ENCODE results near the gene VAPA.

VAPA gene

DNA sequence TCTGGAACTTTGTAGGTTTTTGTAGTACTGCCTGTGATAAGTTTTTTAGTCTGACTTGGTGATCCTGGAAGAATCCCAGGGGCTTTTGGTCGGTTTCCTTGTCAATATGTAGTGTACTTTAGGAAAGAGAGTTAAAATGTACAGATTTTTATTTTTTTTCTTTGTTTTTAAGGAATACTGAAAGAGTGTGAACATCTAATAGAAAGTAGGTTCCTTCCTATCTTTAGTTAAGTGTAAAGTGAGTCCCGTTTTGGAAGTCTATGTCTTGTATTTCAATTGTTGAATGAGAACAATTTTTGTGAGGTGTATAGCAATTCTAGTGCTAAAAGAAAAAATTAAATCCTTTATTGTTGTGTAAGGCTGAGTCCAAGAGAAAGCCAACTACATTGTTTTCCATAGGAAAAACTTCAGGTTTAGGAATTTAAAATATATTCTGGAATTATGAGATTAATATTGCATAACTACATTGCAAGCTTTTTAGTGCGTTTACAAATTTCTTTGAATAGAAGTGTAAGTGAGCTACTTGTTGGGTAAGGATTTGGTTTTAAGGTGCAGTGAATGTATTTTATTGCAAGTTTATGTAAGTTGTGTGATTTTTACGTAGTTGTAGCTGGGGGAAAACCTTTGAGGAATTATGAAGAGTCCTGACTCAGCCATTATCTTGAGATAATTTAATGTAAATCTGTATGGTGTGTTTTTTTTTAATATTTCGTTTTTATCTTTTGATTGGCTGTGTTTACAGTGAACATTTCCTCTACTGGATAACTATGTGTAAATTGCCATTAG lies 1.7 kb downstream of the VAPA start:
- DNase-seq, result no peak

DNA sequence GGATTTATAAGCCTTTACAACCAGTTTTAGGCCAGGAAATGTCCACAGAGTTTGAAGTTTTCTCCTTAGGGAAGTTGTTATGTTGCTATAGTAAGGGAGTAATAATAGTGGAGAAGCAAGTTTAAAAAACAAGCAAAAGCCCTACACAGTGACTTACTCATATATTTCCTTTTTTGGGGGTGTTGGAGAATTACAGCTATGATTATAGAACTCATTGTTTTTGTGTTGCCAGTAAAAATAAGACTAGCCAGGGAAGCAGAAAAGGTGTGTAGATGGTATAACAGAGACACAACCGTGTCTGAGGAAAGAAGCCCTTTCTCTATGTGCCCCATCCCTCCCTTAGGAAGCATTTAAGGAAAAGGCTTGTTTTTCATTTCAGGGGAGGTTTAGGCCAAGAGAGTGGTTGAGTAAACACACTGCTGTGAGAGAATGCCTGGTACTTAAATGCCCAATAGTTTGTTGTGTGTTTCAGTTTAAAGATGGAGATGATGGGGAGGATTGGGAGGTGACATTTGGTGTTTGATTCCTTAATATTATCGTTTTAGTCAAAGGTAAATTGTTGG lies 2.3 kb downstream of the VAPA start:
- no peak for DNase-seq

GRCh38 chr18:9916808-9917207 lies 3.0 kb downstream of the VAPA start:
- no peak for DNase-seq

- DNase-seq, result no peak
These were observed 4.3 kb downstream of the VAPA start for GRCh38 chr18:9918016-9918680.

- DNase-seq, result no peak
These were observed 5.9 kb downstream of the VAPA start for GRCh38 chr18:9919564-9920232.

- no peak for DNase-seq
These were observed 8.9 kb downstream of the VAPA start for GRCh38 chr18:9922592-9923311.

DNA sequence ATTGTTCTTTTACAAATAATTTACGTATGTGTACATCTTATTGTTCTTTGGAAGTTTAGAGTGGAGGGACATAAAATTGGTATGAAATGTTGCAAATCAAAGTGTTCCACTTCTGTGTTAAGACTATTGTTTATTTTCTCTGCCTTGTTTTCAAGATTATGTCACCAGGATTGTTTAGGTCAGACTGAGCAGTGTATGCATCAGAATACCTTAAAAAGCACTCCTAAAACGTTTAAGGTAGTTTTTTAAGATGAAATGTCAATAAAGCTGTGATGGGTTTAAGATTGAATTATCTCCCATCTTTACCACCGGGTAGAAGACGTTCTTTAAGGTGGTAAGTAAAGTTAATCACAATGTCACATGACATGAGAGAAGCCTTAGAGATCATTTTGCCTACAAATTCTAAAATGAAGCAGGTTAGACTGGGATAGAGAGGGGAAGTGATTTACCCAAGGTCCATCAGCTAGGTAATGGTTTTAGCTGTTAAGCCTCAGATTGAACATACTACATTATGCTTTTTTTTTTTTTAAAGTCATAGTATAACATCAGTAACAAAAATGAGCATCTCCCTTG lies 10.6 kb downstream of the VAPA start:
- no peak for DNase-seq

DNA sequence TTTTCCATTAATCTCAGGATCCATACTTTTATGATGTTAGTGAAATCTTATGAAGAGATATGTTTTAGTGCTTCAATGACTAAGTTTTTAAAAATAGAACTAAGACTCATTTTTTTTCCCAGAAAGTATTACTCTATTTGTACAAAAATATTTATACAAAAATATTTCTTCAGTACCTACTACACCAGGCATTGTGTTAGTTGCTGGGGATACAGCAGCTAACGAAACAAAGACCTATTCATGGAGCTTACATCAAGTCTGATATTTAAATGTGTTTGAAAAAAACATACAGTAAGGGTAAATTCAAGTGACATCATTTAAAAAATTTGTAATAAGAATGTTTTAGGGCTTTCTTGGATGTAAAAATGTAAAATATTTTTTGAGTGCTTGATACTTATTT lies 11.6 kb downstream of the VAPA start:
- no peak for DNase-seq

DNA sequence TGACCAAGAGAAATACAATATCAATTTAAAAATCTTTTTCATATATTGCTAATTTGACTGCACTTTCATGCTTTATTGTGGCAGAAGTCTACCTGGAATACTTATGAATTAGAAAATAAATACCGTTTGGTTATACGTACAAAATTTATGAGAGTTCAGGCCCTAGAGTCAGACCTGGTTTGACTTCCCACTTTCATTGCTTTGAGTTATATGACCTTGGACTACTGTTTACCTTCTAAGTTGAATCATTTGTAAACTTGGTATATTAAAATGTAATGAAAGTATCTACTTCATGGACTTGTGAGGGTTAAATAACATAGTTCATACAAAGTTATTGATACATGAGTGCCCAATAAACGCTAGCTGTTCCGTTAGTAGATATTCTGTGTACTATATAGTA lies 12.0 kb downstream of the VAPA start:
- DNase-seq, result no peak

- no peak for DNase-seq
These were observed 12.5 kb downstream of the VAPA start for GRCh38 chr18:9926223-9926894.

GRCh38 chr18:9926977-9927376 lies 13.2 kb downstream of the VAPA start:
- no peak for DNase-seq

DNA sequence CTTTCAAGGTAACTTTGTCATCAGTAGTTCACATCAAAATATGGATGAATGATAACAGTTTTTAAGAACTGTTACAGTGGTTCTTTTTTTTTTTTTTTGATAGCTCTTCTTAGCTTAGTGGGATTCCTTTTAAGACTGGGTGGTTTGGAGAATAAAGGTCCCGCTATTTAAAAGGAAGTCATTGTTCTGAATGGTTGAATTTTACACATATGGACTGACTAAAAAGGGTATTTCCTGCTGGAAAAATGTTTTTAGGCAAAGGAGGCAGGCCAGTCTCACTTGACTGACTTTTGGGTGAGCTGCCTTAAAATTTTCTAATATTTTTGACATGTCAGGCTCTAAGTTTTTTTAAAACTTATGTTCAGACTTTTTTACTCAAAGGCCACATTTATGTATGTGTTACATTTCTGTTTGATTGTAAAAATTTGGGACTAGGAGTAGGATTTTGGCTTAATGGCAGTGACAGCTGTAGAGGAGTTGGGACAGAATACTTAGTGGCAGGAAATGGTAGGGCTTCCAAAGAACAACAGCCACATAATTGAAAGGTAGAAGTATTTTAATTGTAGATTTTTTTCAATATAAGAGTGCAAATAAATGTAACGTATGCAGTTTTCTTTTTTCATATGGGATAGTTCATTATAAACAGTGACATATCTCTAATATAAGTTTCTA lies 13.7 kb downstream of the VAPA start:
- no peak for DNase-seq

DNA sequence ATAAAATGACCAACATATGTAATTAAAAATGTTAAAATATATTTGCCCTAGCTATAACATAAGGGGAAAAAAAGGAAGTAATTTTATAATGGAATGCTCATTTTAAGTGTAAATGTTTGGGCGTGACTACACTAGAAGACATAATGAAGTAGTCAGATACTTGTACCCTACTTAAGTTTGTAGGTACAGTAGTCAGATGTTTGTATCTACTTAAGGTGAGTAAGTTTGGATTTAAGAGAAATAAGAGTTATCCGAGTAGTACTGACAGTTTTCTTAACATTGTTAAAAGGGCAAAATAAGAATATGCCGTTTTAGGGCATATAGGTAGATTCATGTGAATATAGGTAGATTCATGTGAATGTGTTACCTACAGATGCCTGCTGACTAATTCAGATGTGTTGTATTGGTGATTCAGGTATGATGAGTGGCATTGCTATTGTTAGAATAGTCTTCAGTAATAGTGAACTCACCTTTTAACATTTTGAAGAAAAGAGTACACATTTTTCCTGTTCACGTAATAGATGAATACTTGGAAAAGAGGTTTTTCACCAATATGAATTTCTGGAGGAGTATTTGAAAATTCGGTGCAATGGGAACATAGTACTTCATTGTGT lies 14.9 kb downstream of the VAPA start:
- DNase-seq, result no peak

DNA sequence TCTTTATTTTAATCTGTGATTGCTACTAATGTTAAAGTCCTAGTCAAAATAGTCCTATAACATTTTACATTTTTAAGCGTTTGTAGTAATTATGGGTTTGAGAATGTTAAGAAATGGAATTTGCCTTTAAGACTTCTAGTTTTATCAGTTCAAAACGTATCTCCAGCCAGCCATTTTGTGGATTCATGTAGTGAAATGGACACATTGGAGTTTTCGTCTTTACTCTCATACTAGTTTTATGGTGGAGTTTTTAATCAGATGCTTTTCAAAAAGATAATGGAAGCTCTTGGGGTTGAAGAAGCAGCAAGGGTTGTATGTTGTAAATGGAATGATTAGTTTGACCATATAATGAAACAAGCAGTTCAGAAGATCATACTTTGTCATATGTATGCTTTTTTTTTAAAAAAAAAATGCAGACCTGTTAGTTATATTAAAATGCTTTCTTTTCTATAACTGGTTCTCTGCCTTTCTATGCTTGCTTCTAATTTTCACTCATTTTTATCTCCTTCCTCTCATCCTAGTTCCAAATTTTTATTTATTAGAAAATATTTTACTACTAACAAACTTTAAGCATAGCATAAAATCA lies 16.6 kb downstream of the VAPA start:
- no peak for DNase-seq

- DNase-seq, result no peak
These were observed 17.3 kb downstream of the VAPA start for GRCh38 chr18:9931146-9931545.

DNA sequence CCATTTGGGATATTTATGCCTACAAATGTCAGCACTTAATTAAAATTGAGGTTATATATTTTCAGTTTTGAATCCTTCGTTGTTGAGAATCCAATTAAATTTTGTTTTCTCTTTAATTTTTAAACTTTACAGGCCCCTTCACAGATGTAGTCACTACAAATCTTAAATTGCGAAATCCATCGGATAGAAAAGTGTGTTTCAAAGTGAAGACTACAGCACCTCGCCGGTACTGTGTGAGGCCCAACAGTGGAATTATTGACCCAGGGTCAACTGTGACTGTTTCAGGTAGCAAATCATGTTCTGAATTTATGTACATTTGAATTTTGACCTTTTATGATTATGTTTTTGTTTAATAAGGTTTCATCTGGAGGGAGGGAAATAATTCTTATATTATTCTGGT lies 17.9 kb downstream of the VAPA start:
- DNase-seq, result no peak

DNA sequence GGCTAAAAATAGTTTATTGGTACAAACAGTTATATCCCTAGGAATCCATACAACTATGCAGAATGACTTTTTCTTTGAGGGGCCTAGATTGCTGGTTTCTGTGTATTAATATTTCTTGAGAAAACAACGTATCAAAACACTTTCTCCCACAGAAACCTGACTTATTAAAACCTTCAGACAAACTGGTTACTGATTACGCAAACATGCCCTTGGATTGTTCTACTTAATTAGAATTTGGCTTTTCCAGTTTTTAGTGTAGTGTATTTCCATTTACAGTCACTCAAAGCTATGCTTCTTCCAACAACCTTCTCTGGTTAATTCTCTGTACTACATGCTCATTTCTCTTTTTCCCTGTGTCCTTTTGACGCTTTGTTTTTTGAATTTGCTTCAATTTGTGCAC lies 20.0 kb downstream of the VAPA start:
- no peak for DNase-seq

DNA sequence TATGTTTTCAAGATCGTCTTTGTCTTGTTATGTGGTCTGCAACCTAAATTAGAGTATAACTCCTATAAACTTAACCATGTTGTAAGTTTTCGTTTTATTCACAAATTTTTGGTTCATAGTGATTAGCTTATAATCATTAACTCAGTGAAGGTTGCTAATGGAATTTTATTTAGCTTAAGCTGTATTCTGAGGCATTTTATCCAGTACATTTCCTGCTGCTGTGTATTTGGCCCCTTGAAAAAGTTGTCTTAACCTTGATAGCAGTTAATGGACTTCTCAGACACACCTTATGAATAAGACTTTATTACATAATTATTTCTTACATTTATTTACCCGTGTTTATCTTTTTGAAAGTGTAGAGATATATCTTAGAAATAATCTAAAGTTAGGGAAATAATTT lies 20.5 kb downstream of the VAPA start:
- DNase-seq, result no peak

- DNase-seq, result no peak
These were observed 27.3 kb downstream of the VAPA start for GRCh38 chr18:9941103-9941502.

DNA sequence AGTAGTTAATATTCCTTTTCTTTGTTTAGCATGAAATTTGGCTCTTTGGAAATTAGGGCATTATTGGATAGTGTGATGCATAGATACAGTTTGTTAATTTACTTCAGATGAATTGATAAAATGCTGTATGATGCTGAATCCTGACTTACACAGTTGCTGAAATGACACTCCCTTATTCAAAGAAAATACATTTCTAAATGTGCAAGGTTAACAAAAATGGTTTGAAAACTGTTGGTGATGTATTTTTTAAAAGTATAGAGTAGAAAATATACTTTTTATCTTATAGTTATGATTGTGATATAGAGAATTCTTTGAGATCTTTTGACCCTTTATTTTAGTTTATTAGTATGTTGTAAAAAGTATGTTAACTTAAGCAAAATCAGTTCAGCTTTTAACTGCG lies 27.8 kb downstream of the VAPA start:
- no peak for DNase-seq

DNA sequence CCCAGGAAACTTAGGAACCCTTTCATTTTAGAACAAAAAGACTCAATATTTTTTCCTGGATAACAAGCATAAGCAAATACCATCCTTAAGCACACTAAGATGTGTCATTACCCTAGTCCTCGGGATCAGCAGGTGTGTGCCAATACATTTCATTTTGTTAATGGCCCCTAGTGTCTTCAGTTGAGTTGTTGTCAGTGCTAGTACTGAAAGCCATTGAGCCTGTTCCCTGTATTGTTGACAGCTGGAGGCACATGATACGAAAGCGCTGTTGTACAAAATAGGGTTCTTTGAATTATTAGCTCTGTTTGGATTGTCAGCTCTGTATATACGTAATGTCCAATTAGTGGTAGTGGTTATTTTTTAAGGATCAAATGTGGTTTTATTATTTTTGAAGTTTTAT lies 29.5 kb downstream of the VAPA start:
- DNase-seq, result no peak
